GM12875 (cell line): ENCODE measurements around the gene NIFK.
"Not testable (repeated sequence)": the region's sequence is repeated elsewhere in the genome, so short reads cannot be mapped to it uniquely, and the experiment has no call there.

Experiments used
- H3K4me3 ChIP-seq: one replicate; pipeline ENCODE4 v1.5.1; 2011; ENCODE audit warnings: low read depth, low read length, control low read depth
- TF ChIP-seq, protein P1 (sequence below): IDR thresholded peaks from 2 replicates; pipeline ENCODE4 v1.5.1; 2011; ENCODE audit warnings: low read depth, mild to moderate bottlenecking, control low read depth, inconsistent platforms, low read length, moderate library complexity, borderline replicate concordance; ENCODE audit not compliant: insufficient read depth

NIFK gene

DNA sequence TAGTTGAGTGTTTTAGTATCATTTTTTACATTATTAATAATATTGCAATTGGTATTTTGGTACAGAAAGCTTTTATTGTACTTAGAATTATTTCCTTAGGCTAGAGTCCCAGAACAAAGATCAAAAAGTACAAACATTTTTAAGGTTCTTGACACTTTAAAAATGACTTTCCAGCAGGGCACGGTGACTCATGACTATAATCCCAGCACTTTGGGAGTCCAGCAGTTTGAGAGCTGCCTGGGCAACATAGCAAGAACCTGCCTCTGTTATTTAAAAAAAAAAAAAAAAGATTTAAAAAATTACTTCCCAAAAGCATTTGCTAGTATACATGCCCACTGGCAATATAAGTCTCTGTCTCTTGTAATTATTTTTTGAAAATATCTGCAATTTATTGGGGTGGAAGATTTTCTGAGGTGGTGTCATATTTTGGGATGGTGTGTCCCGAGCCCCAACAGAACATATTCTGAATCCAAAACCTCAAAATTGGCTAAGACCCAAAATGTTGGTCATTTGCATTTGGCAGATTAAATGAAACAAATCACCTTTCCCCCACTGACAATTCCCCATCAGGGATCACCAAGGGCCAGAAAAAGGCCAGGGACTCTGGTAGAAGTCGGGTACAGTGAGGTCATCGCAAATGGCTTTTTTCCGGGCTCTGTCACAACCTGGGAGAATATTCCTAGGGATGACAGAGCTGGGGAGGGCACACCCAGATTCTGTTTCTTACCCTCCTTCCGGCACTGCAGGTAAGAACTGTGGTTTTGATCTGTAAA lies 42.1 kb downstream of the NIFK start:
- H3K4me3 ChIP-seq = no peak overlapping the region
- TF ChIP-seq, protein P1, sequence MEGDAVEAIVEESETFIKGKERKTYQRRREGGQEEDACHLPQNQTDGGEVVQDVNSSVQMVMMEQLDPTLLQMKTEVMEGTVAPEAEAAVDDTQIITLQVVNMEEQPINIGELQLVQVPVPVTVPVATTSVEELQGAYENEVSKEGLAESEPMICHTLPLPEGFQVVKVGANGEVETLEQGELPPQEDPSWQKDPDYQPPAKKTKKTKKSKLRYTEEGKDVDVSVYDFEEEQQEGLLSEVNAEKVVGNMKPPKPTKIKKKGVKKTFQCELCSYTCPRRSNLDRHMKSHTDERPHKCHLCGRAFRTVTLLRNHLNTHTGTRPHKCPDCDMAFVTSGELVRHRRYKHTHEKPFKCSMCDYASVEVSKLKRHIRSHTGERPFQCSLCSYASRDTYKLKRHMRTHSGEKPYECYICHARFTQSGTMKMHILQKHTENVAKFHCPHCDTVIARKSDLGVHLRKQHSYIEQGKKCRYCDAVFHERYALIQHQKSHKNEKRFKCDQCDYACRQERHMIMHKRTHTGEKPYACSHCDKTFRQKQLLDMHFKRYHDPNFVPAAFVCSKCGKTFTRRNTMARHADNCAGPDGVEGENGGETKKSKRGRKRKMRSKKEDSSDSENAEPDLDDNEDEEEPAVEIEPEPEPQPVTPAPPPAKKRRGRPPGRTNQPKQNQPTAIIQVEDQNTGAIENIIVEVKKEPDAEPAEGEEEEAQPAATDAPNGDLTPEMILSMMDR = no peak

DNA sequence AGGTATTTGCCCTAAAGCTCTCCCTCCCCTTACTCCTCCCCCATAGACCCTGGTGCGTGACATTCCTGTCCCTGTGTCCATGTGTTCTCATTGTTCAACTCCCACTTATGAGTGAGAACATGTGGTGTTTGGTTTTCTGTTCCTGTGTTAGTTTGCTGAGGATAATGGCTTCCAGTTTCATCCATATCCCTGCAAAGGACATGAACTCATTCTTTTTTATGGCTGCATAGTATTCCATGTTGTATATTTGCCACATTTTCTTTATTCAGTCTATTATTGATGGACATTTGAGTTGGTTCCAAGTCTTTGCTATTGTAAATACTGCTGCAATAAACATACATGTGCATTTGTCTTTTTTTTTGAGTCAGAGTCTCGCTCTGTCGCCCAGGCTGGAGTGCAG lies 46.1 kb downstream of the NIFK start:
- H3K4me3 ChIP-seq = not testable (repeated sequence)

- TF ChIP-seq, protein P1 = no peak
- no peak overlapping the region for H3K4me3 ChIP-seq
Observed at GRCh38 chr2:121690095-121690494, 46.6 kb downstream of the NIFK start.

DNA sequence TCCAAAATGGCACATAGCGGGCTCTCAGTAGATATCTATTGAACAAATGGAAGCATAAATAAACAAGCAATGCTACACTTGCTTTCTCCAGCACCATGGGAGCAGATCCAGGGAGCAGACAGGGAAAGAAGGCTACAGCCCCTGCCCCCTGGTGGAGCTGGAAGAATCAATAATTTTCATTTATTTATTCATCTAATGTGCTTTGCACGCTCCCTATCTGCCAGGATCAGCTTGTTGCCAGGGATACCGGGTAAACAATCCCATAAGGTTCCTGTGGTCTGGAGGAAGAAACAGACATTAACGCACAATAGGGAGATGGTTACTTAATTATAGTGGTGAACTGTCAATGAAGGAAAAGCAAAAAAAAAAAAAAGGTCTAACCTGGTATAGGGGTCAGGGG lies 47.3 kb downstream of the NIFK start:
- TF ChIP-seq, protein P1 = no peak
- no peak overlapping the region for H3K4me3 ChIP-seq

DNA sequence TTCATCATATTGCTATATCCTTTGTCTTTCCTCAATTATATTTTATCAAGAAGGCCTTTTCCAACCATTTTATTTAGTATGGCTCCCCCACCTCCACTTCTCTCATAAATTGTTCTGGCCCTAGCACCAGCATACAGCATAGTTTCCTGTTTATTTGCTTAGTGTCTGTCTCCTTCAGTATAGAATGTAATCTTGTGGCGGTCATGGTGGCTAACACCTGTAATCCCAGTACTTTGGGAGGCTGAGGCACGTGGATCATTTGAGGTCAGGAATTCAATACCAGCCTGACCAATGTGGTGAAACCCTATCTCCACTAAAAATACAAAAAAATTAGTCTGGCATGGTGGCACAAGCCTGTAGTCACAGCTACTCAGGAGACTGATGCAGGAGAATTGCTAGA lies 47.9 kb downstream of the NIFK start:
- no peak overlapping the region for H3K4me3 ChIP-seq
- TF ChIP-seq, protein P1 = no peak

DNA sequence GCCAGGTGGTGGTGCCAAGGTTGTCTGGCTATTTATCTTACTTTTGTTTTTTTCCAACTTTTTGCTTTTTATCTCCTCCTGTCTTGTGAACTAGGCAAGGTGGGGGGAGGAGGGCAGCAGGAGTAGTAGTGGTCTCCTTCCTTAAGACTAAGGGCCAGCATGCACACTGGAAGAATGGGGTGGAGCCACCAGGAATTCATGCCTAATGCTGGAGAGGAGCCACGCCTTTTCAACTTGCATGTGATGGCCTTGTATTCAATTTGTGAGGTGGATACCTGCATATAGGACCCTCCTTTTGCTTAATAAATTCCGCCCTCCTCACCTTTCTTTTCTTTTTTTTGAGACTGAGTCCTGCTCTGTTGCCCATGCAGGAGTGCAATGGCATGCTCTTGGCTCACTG lies 49.8 kb downstream of the NIFK start:
- H3K4me3 ChIP-seq = no peak overlapping the region
- TF ChIP-seq, protein P1 = no peak

GRCh38 chr2:121686218-121686617 lies 50.5 kb downstream of the NIFK start:
- TF ChIP-seq, protein P1 = no peak
- no peak overlapping the region for H3K4me3 ChIP-seq
